ENCODE data around the gene PFKM.
A peak's percentile ranks its signal among the peaks of the same experiment; 100 is the strongest.
"Not testable (repeated sequence)": the region's sequence is repeated elsewhere in the genome, so short reads cannot be mapped to it uniquely, and the experiment has no call there.

PFKM gene

GRCh38 chr12:48119078-48119833 lies at the start of gene PFKM:
Gene PFKM, plus strand, starts transcription at chr12:48119364. Its CDS starts 3,411 bp downstream, at chr12:48122775.
- peak; percentile 18 for FAIRE-seq

- FAIRE-seq, result no peak
Measured at GRCh38 chr12:48070033-48070432, 49.1 kb upstream of the PFKM start.

- FAIRE-seq, result no peak
Measured at GRCh38 chr12:48070731-48071130, 48.4 kb upstream of the PFKM start.

- no peak for FAIRE-seq
Measured at GRCh38 chr12:48071808-48072207, 47.4 kb upstream of the PFKM start.

- FAIRE-seq, result no peak
Measured at GRCh38 chr12:48072266-48072665, 46.9 kb upstream of the PFKM start.

GRCh38 chr12:48074266-48074665 lies 44.9 kb upstream of the PFKM start:
- FAIRE-seq, result no peak

- FAIRE-seq, result no peak
Measured at GRCh38 chr12:48075832-48076231, 43.3 kb upstream of the PFKM start.

- FAIRE-seq, result no peak
Measured at GRCh38 chr12:48077111-48077510, 42.1 kb upstream of the PFKM start.

GRCh38 chr12:48078901-48079300 lies 40.3 kb upstream of the PFKM start:
- no peak for FAIRE-seq

GRCh38 chr12:48080285-48080684 lies 38.9 kb upstream of the PFKM start:
- no peak for FAIRE-seq

- FAIRE-seq, result no peak
Measured at GRCh38 chr12:48080821-48081220, 38.3 kb upstream of the PFKM start.

- peak; percentile 75 for FAIRE-seq
Measured at GRCh38 chr12:48084066-48084465, 35.1 kb upstream of the PFKM start.

- no peak for FAIRE-seq
Measured at GRCh38 chr12:48084841-48085460, 34.2 kb upstream of the PFKM start.

- no peak for FAIRE-seq
Measured at GRCh38 chr12:48086327-48086726, 32.8 kb upstream of the PFKM start.

- no peak for FAIRE-seq
Measured at GRCh38 chr12:48092611-48093010, 26.6 kb upstream of the PFKM start.

- FAIRE-seq, result no peak
Measured at GRCh38 chr12:48104531-48104930, 14.6 kb upstream of the PFKM start.

GRCh38 chr12:48105321-48105866 lies 13.8 kb upstream of the PFKM start:
- no peak for FAIRE-seq

- no peak for FAIRE-seq
Measured at GRCh38 chr12:48105867-48106680, 13.1 kb upstream of the PFKM start, which contains the start of gene SENP1. Gene SENP1, minus strand, starts transcription at chr12:48106079. Its CDS starts 4,607 bp downstream, at chr12:48101472.

GRCh38 chr12:48106681-48107613 lies 12.2 kb upstream of the PFKM start:
- FAIRE-seq, result no peak

- FAIRE-seq, result no peak
Measured at GRCh38 chr12:48109424-48109823, 9.7 kb upstream of the PFKM start.

- FAIRE-seq, result no peak
Measured at GRCh38 chr12:48110691-48111311, 8.4 kb upstream of the PFKM start.

GRCh38 chr12:48111312-48111693 lies 7.9 kb upstream of the PFKM start:
- not testable (repeated sequence) for FAIRE-seq

Measured in endometrium (tissue), 2 donors.